Fibroblast of skin of right biceps (primary cell): ENCODE measurements around the gene VTN.
A peak's percentile ranks its signal among the peaks of the same experiment; 100 is the strongest.

Source experiments
- DNase-seq: peaks from one replicate; pipeline ENCODE4 v3.0.0-alpha.2; 2013

Gene VTN

DNA sequence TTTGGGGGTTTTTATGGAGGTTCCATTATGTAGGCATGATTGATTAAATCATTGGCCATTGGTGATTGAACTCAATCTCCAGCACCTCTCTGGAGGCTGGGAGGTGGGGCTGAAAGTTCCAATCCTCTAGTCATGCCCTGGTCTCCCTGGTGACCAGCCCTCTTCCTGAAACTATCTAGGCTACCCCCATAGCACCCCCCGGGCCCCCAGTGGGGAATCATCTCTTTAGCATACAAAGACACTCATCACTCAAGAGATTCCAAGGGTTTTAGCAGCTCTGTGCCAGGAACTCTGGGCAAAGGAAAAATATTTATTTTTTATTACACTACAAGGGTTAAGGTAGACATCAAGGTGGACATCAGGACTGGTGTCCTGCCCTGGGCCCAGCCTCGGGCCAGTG is 25.3 kb upstream of the VTN start:
- no peak for DNase-seq

DNA sequence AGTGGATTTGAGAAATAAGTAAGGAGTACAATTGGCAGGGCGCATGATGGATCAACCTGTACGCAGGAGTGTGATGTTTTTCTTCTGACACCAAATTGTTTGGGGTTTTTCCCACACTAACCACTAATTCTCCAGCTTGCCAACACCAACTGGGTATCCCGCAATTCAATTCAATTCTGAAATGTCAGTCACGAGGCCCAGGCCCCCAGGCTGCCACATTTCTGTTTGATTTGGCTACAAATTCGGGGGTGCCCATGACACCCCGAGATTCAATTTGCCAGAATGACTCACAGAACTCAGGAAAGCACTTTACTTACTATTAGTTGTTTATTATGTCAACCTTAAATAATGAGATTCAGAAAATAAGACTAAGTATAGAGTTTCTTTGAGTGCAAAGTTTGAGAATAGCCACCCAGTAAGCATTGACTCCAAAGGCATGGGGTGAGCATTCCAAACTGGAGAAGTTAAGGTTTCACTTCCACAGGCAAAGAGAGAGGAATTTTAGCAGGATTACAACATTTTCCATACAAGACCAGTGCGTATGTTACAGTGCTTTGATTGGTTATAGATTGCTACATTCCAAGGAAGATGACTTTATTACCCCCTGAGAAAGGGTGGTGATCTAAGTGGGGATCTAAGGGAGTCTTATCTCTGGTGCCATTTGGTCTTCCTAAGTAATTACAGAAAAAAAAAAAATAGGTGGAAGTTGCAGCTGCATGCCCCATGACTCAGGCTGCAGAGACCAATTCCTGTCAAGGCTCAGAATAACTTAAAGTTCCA is 24.4 kb upstream of the VTN start:
- peak; percentile 50 for DNase-seq

DNA sequence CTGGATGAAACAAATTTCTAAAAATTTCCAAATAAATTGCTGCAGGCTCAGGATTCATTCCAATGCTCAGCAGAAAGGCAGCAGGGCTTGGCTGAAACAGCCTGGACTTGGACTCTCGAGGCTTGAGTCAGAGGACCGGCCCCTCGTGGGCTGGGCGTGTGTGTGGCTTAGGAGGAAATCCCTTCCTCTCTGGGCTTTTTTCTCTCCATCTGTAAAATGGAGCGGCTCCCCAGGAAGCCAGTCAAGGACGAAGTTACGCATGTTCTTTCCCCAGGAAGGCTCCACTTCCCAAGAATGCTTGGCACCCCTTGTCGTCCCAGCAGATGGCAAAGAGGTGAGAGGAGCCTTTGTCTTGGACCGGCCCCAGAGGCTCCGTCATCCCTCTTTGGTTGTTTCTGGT is 22.4 kb upstream of the VTN start:
- DNase-seq, result no peak

DNA sequence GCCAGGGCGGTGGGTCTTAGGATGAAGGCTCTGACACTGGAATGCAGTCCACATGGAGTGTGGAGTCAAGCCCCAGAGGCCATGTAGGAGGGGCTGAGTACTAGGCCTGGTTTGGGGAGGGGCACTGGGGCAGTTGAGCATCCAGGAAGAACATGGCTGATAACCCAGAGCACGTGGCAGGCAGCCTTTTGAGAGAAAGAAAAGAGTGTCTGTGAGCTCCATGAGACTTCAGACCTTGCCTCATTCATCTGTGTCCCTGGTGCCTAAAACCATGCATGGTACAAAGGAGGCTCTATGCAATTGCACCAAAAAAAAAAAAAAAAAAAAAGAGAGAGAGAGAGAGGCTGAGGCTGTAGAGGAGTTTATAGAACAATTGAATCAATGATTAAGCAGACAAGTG is 21.3 kb upstream of the VTN start:
- DNase-seq, result no peak

DNA sequence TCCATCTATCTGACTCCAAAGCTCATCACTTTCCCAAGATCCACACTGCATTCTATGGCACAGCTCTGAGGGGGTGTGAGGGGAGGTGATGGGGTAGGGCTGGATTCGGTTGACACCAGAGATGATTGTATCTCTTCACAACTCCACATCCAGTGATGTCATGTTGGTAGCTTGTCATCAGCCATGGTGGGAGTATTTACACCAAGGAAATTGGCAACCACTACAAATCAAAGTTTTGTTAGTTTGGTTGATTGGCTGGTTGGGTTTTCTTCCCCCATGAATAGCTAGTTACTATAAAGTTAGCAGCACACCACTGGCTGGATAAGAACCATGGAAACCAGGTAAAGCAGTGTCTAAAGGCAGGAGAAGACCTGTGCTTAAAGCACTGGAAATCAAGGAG is 20.9 kb upstream of the VTN start:
- no peak for DNase-seq

DNA sequence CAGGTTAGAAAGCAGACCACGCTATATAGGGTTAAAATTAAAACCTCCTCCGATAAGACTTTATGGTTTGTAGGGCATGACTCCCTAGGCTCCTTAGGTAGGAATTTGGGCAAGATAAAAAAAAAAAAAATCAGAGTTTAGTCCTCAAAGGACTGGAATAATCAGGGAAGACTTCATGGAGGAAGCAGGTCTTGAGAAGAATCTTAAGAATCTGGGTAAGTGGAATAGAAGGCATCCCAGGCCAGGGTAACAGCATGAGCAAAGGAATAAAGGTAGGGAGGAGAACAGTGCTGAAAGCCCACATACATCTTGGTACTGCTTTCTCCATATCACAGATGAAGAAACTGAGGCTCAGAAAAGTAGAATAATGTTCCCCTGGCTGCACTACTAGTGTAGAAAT is 20.5 kb upstream of the VTN start:
- no peak for DNase-seq

DNA sequence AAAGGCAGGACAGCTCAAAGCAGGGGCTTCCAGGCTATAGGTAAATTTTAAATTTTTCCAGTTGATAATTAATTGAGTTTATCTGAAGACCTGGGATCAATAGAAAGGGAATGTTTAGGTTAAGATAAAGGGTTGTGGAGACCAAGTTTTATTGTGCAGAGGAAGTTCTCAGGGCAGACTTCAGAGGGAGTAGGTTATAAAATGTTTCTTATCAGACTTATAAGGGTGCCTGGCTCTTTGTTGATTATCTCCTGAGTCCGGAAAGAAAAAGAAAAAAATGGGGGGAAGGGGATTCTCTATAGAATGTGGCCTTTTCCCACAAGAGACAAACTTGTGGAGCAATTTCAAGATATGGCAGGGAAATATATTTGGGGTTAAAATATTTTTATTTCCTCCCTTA is 20.0 kb upstream of the VTN start:
- DNase-seq, result no peak

DNA sequence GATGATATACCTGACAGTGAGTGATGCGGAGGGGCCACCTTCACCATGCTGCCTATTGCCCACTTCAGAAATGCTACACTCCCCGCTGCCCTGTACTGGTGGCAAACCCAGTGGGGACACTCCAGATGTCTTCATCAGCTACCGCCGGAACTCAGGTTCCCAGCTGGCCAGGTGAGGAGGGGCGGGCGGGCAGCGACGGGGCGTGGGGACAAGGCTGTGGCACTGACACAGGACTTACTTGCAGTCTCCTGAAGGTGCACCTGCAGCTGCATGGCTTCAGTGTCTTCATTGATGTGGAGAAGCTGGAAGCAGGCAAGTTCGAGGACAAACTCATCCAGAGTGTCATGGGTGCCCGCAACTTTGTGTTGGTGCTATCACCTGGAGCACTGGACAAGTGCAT is 18.0 kb upstream of the VTN start:
- no peak for DNase-seq

DNA sequence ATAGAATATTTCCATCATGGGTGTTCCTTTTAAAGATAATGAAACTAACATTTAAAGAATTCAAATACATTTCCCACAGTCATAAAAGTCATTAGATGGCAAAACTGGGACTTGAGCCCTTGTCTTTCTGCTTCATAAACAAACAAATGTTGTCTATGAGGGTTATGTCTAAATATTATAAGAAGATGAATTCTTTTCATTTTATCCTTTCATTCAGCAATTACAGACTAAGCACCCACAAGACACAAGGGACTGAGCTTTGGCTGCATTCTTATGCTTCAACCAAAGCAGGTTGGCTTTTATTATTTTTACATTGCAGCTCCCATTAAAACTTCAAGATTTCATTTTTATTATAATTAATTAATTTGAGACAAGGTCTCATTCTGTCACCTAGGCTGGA is 16.3 kb upstream of the VTN start:
- DNase-seq, result no peak

DNA sequence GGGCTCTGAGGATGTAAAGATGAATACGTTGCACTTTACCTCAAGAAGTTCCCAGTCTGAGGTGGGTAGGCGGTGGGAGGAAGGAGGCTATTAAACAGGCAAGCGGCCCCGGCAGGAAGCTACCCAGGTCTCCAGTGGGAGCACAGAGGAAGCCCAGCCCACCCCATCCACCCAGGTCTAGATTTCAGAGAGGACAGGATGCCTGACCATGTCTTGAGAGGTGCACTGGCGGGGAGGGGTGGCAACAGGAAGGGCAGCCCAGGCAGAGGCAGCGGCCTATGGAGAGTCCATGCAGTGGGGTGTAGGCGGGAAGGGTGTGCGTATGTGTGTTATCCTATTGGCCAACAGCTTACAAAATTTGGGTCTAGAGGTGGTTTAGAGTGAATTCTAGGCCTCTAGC is 15.3 kb upstream of the VTN start:
- no peak for DNase-seq

DNA sequence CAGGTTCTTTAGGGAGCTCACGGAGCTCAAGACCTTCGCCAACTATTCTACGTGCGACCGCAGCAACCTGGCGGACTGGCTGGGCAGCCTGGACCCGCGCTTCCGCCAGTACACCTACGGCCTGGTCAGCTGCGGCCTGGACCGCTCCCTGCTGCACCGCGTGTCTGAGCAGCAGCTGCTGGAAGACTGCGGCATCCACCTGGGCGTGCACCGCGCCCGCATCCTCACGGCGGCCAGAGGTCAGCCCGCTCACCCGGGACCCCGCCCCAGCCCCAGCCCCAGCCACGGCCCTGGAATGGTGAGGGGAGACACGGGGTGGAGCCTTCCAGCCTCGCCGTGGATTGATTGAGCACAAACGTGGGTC is 14.9 kb upstream of the VTN start:
- DNase-seq, result no peak

DNA sequence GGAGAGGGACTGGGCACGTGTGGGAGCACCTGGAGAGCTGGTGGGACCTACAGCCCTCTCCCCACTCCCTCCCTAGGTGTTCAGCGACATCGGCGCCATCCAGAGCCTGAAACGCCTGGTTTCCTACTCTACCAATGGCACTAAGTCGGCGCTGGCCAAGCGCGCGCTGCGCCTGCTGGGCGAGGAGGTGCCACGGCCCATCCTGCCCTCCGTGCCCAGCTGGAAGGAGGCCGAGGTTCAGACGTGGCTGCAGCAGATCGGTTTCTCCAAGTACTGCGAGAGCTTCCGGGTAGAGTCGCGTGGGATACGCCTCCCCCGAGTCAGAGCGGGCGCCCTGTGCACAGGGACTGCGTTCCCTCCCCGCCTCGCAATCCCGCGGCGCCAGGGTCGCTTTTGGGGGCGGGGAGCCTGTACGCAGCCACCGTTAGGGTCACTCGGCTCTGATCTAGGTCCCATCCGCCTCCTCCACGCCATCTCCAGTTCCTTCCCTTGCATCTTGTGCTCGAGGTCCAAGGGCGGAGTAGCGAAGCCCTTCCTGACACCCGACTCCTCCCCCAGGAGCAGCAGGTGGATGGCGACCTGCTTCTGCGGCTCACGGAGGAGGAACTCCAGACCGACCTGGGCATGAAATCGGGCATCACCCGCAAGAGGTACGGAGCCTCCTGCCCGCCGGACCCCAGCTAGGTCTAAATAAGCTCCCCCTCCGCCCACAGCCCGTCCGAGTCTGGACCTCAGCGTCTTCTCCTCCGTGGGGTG is 14.4 kb upstream of the VTN start:
- DNase-seq, result no peak

DNA sequence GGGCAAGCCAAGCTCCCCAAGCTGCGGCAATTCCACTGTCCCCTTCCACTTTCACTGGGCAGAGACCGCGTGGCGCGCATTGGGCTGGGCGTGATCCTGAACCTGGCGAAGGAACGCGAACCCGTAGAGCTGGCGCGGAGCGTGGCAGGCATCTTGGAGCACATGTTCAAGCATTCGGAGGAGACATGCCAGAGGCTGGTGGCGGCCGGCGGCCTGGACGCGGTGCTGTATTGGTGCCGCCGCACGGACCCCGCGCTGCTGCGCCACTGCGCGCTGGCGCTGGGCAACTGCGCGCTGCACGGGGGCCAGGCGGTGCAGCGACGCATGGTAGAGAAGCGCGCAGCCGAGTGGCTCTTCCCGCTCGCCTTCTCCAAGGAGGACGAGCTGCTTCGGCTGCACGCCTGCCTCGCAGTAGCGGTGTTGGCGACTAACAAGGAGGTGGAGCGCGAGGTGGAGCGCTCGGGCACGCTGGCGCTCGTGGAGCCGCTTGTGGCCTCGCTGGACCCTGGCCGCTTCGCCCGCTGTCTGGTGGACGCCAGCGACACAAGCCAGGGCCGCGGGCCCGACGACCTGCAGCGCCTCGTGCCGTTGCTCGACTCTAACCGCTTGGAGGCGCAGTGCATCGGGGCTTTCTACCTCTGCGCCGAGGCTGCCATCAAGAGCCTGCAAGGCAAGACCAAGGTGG is 11.2 kb upstream of the VTN start:
- no peak for DNase-seq

DNA sequence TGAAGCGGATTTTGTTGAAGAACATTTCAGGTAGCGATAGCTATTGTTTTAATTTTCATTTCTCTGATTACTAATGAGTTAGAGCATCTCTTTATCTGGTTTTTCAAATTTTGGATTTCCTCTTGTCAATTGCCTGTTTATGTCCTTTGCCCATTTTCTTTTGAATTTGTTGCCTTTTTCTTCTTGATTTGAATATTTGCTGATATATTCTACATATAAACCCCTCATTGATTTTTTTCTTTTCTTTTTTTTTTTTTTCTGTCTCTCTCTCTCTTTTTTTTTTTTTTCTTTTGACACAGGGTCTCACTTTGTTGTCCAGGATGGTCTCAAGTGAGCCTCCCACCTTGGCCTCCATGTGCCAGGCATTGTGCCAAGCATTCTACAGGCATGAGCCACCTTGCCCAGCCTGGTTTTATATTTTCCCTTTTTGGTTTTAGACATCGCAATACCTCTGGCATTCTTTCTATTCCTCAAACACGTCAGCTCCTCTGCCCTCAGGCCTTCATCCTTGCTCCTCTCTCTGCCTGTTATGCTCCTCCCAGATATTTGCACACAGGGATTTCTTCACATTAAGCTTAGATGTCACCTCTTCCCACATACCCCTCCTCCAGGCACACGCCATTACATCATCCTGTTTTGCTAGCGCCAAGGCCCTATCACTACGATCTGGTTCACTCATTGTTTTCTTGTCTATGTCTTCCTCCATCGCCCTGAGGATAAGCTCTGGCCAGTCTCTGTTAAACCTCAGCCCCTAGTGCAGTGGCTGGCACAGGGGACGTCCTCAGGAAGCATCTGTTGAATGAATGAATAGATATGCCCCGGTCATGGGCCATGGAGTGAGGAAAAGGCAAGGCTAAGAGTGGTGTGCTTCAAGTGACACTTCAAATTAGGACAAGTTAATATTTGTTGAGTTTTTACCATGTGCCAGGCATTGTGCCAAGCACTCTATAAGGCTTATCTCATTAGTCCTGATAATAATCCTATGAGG is 10.0 kb upstream of the VTN start:
- peak; percentile 35 for DNase-seq

DNA sequence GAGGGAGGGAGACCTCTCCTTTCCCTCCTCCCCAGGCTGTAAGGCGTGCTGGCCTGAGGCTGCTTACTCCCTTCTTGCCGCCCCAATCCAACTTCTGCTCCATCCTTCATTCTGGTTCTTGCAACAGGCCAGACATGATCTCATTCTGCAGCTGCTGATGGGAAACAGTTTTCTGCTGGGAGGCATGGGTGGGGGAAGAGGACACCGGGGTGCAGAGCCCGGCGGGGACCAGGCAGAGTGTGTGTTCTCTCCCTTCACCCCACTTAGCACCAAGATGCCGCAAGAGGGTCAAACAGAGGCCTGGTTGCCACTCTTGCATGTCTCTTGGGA is 2.8 kb upstream of the VTN start:
- DNase-seq, result no peak

DNA sequence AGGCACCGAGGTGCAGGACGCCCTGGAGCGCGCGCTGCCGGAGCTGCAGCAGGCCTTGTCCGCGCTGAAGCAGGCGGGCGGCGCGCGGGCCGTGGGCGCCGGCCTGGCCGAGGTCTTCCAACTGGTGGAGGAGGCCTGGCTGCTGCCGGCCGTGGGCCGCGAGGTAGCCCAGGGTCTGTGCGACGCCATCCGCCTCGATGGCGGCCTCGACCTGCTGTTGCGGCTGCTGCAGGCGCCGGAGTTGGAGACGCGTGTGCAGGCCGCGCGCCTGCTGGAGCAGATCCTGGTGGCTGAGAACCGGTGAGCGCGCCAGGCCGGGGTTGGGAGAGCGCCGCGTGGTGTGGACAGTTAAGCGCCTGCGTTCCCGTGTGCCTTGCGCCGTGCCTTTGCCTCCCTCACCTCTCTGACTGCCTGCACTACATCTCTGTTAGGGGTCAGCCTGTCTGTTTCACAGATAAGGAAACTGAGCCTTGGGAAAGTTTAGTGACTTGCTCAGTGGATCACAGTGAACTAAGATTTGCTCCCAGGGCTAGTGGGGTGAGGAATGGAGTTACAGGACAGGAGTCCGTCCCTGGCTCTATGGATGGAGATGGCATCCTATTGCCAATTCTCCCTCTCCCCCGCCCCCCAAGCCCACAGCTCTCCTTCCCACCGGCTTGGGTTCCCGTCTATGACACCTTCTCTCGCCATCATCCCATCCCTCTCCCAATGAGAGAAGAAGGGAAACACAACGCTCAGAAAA is 2.3 kb upstream of the VTN start:
- peak; percentile 34 for DNase-seq

DNA sequence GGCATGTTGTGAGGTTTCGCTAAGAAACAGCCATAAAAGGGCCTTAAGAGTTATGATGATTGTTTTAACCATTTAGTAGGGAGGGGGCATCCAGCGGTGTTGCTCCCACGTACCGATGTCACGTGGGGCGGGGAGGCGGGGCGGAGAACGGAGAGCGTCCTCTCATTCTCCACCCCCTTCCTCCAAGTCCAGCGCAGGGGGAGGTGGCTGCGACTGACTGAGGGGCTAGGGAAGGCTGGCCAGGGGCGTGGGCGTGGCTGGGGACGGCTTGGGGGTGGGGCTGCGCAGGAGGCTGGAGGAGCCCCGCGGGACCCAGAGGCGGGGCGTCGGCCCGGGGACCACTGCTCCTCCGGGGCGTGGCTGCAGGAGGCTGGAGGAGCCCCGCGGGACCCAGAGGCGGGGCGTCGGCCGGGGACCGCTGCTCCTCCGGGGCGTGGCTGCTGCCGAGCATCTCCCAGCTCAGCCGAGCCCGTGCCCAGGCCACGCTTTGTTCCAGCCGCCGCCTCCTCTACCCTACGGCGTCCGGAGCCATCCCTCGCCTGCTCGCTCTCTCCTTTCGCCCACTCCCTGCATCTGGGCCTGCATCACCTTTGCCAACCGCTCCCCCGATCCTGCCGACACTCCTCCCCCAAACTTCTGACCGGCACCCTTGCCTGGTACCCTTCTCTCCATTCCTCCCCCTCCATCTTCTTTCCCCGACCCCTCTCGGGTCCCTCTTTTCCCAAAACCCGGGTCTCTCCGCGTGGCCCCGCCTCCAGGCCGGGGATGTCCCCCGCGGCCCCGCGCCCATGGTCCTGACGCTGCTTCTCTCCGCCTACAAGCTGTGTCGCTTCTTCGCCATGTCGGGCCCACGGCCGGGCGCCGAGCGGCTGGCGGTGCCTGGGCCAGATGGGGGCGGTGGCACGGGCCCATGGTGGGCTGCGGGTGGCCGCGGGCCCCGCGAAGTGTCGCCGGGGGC is 1.4 kb upstream of the VTN start, which contains the start of gene SARM1:
Gene SARM1 (plus strand): TSS at position 450 of the 958 bp plus-strand sequence. CDS start 339 bp downstream, at position 789.
- peak; percentile 92 for DNase-seq

DNA sequence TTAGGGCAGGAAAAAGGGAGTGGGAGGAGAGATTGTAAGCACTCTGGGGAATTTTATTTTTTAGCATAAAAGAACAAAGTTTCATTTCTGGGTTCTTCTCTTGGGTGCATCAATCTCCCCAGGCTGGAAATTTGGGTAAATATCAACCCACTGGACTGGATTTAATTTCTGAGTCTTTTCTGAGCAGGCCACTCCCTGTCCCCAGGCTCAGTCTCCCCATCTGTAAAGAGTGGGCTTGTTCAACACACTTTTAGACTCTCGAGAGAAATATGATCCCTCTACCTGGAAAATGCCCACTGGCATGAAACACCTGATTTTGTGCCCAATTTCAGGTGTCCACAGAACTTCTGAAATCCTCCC is 617 bp upstream of the VTN start:
- no peak for DNase-seq

DNA sequence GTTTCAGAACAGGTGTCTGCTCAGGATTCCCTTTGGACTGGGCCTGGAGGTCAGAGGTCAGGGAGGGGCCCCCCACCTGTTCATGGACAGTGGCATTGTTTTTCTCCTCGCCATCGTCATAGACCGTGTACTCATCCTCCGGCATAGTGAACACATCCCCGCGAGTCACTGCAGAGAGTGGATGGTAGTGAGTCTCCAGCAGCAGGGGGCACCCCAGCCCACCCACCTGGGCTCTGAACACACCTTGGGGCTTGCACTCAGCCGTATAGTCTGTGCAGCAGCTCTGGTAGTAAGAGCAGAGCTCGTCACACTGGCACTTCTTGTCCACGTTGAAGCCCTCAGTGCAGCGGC is 448 bp downstream of the VTN start:
- DNase-seq, result no peak

DNA sequence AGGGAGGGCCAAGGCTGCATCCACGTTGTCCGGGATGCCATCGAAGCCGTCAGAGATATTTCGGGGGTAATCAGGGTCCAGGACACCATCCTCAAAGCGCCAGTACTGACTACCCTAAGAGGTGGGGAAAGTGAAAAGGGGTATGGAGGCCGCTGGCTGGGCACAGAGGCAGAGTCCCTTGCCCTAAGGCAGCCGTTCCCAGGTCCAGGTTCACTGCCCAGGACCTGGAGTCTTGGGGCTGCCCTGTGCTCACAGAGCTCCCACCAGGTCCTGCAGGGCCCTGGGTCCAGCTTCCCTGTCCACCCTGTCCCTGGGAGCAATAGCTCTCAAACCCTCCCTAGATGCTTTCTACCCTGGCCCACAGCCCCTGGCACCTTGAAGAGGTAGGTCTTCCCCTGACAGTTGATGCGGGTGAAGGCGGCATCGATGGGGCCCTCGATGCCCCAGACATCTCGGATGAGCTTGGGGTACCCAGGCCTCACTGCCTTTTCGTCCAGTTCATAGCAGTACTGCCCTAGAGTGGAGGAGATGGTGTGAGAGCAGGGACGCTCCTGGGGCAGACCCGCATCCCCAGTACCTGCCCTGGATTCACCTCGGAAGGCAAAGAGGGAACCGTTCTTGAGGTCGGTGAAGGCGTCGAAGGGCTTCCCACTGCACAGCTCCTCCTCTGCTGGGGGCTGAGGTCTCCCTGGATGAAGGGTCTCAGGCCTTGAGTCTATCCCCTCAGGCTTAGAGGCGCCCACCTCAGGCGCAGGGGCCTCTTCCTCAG is 1.0 kb downstream of the VTN start:
- no peak for DNase-seq
